ENCODE measurements around the gene SEBOX.

Gene SEBOX

DNA sequence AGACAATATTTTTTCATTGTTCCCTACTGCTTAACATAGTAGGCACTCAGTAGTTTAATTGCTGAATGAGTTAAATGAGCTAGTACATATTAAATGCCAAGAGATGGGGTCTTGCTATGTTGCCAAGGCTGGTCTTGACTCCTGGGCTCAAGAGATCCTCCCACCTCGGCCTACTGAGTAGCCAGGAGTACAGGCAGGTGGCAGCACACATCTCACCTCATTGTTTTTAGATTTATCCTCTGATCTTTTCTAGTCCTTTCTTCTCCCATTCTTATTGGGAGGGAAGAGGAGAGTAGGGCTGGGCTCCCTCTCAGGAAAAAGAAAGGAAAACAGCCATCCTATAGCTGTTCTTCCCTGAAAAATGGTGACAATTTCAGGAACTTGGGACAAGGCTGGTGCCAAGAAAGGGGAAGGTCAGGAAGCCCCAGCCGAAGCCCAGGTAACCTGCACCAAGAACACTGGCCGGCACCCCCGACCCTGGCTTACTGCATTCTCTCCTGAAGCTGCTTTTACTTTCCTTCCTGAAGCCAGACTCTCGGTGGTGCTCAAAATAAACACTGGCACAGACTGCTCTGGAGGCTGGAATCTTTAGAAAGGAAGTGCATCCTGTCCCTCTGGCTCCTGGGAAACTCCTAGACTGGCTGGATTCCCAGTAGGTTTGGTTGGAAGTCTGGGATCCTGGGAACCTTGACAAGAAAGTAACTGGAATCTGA, 26.8 kb downstream of the SEBOX start:
- DNase-seq = peak; percentile 33

DNA sequence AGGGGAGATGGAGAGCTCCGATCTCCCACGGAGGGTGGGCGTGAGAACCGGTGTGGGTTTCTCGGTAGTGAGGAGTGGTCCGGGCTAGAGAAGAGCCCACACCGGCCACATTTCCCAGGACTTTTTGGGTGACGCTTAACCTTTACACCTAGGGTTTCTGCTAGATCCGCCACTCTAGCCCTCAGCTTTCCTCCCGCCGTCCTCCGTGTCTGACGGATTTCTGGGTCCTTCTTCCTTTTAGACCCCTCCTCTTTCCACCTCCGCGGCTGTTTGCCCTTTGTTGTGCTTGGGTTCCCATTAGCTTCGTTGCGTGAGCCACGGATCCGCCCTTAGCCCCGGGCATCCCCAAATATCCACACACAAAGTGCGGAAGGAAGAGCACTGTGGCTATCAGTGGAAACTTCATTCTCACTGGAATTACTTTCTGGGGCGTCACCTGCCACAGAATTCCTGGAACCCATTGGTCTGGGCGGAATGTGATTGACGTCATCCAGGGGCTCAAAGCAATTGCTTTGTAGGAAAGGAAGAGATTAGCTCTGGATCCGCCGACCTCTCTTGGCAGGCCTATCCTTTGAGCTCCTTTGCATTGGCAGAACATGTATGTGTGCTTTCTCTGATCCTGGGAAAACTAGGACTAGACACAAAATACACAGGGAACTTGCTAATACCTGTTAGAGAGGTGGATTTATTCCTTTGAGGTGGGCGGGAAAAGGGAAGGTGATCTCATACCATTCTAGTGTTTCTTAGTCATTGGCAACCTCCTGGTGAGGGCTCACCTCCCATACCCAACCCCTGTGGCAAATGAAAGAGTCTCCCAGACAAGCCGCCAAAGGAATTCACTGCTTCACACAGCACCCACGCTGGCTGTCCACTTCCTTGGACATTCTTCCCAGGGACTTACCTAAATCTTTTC, 28.8 kb downstream of the SEBOX start:
- DNase-seq = peak; percentile 72

DNA sequence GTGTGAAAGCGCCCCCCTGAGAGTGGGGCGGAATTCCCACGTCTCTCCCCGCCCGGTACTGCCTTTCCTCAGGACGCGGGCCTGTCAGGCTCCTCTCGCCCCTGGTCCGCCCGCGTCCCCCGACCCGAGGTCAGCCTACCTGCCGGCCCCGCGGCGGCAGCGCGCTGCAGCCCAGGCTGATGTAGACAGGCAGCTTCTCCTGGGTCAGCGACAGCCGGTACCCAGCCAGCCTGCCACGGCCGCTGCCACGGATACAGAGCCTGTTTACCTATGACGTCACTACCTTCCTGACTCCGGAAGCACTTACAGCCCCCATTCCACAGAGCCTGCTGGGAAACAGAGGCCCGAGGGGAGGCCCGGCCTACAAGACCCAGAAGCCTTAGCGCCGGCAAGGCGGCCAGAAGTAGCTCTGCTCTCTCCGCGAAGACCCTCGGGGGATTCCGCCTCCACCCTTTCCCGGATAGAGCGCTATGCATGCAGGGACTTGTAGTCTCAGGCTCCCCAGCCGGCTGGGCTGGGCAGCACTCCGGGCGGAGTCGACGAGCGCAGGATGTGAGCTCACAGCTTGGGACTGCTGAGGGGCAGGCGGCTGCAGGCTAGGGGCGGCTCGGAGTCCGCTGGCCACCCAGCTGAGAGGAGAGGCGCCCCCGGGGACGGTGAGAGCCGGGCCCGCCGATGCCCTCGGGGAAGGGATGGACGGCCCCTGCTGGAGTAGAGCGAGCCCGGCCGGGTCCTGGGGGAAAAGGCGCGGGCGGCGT, 29.6 kb downstream of the SEBOX start, which contains the start of the genes IFT20 and TNFAIP1:
TSS of gene IFT20 (minus strand) at position 272 of the 758 bp plus-strand sequence. CDS start 3,487 bp downstream, outside the sequence.
TSS of gene TNFAIP1 (plus strand) at position 561 of the 758 bp plus-strand sequence. CDS start 3,761 bp downstream, outside the sequence.
- DNase-seq = peak; percentile 99

DNA sequence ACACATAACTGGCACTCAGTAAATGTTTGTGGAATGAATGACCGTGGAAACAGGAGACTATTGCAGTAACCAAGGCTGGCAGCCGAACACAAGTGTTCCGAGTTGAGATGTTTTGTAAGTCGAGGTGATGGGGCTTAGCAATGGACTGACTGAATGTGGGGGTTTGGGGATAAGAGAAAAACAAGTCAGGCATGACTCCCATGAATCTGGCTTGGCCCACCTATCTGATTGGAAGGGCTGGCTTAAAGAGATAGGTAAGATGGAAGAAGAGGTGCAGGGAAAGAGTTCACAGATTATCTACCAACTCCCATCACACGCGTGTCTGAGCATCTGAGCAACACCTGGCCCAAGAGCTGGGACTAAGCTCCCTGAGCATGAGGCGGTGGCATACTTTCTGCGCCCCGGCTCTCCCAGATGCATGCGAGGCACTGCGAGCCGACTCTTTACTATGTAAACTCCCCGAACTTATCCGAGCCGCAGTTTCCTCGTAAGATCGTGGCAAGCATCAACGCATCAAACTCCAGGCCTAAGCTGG, 30.3 kb downstream of the SEBOX start:
- DNase-seq = no peak

DNA sequence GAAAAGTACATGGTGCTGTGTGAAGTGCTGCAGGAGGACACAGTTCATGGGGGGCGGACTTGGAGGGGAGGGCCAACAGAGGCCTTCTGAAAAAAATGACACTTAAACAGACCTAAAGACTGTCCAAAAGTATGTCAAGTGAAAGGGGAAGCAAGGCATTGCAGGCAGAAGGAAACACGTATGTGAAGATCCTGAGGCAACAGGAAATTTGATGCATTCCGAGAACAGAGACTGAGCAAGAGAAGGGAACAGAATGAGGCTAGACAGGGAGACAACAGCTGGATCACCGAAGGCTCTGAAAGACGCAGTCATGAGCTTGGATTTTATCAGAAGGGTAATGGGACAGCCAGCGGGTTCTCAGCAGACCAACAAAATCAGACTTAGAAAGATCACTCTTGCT, 30.8 kb downstream of the SEBOX start:
- no peak for DNase-seq

DNA sequence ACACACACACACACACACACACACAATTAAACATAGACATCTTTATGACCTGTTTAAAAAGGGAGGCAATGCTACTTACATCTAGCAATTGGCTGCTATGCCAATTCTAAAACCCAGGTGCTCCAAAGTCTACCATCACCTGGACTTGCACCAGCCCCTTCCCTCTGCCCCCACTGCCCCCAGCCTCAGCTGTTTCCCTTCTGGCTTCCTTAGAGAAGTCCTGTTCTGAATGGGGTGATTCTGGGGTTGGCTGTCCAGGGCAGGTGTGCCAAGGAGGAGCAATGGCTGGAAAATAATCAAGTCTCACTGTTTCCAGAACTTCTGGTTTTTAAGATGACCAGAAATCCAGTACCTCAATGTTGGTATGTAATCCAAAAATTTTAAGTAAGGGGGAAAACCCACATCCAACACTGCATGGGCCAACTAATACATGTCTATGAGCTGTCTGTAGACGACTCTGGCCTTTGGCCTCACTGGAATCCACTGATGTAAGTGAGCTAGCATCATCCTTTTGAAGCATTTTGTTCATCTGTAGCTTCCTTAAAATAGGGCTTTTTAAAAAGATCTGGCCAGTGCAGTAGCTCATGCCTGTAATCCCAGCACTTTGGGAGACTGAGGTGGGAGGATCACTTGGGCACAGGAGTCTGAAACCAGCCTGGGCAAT, 31.8 kb downstream of the SEBOX start:
- peak; percentile 57 for DNase-seq

DNA sequence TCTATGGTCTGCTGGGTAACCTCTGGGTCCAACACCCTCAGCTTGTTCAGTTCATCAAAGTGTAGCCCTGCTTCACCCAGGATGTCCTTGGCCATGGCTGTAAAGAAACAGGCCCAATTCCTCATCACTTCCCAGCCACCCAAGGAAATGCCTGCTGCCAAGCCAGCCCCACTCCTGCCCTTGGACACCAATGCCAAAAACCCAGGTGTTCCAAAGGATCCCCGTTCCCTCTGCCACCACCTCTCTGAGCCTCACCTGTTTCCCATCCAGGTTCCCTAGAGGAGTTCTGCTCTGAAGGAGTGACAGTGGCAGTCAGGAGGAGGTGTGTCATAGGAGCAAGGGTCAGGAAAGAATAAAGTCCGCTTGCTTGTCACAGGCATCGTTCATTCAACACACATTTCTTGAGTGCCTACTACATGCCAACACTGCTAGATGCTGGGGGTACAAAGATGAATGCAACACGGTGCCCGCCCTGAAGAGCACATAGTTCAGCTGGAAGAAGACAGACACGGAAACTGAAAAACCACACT, 33.0 kb downstream of the SEBOX start:
- DNase-seq = peak; percentile 22

DNA sequence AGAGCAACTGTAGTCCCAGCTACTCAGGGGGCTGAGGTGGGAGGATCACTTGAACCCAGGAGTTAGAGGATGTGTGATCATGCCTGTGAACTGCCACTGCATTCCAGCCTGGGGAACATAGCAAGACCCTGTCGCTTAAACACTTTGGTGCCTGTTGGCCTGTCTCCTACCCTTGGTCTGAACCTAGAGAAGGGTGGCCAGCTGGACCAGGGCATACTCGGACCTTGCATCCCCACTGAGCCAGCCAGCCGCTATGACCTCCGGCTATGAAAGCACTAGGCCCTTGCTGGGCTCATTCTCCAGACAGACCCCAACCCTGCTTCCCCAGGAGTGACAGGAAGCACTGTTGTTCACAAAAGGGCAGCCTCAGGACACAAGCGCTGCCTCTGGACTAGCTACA, 34.3 kb downstream of the SEBOX start:
- no peak for DNase-seq

DNA sequence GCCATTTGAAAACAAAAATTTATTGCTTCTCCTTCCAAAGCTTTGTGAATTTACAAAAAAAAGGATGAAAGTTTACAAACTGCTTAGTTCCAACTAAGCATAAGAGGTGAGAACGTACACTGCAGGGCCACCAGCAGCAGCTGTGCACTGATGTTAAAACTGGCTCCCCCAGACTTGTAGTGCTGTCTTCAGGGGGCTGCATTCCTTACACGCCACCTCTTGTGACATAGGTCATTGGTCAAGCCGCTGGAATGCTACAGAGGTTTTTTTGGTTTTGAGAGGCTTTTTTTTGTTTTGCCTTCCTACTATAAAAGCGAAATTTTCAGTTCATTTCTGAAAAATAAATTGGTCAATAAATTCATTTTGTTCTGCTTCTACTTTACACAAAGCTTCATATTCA, 36.7 kb downstream of the SEBOX start:
- no peak for DNase-seq

DNA sequence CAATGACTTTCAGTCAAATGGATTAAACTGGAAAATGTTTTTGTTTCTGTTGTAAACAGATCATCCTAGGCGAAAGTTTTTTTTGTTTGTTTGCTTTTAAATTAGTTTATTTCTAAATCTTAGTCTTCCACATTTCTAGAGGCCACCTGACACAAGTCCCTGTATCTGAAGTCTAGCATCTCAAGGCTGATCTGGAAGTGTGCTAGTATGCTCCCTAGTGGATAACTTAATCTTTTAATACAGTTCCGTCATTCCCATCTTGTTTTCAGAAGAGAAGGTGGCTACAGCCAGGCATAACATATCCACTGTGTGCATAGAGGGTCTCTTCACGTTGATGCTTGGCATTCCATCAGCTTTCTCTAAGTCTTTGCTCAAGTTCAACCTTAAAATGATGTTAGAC, 37.3 kb downstream of the SEBOX start:
- no peak for DNase-seq

DNA sequence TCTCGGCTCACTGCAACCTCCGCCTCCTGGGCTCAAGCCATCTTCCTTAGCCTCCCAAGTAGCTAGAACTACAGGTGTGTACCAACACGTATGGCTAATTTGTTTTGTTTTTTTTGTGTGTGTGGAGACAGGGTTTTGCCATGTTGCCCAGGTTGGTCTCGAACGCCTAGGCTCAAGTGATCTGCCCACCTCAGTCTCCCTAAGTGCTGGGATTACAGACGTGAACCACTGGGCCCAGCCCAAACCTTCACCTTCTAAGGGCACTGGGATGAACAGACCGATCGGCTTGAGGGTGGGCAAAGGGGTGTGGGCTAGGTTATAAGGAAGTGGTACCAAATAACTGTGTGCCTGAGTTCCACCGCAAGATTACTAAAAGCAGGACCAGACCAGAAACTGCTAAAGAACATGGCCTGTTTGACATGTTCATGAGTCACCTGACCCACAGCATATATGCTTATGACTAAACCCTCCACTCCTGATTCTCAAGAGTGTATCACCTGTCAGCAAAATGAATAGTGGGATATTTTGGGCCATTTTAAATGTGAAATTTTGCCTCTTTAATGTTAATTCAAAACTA, 37.9 kb downstream of the SEBOX start:
- DNase-seq = no peak

DNA sequence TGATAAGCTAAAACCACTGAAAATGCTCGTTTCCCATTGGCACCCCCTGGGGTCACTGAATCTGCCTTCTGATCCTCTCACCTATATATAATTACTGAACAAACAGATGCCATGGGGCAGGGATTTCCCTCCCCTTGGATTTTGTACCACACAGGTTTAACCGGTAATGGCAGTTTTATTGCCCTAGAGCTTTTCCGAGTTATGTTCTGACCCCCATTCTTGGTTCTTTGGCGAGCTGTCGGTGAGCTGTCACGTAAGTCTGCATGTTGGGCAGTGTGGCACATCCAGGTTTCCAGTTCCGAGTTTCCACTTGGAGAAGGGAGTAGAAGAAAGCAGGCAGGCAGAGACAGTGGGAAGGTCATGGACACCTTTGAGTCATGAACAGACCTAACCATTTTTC, 38.9 kb downstream of the SEBOX start:
- DNase-seq = no peak

DNA sequence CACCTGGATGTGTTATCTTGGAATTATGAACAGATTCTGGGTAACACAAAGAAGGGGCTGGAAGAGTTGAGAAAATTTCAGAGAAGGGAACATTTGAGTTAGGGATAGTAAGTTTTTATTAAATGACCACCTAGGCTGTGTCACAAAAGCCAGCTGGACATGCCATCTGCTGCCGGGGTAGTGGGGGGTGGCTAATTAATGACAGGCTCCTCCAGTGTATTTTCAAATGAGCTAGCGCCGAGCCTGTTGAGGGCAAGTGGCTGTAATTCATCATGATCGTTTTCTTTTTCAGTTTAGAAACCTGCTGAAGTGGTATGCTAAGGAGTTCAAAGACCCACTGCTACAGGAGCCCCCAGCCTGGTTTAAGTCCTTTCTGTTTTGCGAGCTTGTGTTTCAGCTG, 39.8 kb downstream of the SEBOX start:
- no peak for DNase-seq

DNA sequence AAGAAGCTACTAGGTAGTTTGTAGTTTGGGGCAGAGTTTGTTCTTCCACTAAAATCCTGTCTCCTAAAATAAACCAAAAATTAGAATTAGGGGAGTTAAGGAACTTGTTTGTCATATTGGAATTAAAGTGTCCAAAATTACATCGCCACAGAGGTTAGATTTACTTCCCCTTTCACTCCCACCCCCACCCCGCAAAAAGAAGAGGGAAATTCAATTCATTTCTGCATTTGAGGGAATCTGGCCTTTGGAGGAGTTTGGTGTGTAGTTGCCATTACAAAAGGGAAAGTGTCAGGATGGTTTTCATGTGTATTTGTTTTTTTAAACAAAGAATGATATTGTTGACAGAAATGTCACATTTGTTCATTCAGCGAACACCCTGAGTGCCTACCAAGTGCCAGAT, 40.2 kb downstream of the SEBOX start:
- DNase-seq = no peak

DNA sequence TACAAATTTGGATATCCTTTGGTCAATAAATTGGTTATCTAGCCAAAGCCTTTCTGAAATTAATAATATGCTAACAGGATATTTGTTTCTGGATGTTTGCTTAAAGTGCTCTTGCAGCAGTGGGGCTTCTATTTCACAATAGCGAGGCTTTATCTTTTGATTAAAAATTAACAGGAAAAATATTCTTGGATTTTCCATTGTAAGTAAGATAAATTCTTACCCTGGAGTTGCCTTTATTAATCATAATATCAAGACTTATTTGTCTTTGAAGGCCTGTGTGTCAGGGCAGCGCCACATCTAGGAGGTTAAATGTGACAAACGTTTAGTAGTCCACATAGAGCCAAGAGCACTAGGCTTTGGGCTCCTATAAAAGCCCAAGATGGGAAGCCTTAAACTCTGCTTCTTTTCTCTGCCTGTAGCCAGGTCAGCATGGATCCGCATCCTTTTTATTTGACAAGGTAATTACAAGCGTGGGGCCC, 40.7 kb downstream of the SEBOX start:
- no peak for DNase-seq

DNA sequence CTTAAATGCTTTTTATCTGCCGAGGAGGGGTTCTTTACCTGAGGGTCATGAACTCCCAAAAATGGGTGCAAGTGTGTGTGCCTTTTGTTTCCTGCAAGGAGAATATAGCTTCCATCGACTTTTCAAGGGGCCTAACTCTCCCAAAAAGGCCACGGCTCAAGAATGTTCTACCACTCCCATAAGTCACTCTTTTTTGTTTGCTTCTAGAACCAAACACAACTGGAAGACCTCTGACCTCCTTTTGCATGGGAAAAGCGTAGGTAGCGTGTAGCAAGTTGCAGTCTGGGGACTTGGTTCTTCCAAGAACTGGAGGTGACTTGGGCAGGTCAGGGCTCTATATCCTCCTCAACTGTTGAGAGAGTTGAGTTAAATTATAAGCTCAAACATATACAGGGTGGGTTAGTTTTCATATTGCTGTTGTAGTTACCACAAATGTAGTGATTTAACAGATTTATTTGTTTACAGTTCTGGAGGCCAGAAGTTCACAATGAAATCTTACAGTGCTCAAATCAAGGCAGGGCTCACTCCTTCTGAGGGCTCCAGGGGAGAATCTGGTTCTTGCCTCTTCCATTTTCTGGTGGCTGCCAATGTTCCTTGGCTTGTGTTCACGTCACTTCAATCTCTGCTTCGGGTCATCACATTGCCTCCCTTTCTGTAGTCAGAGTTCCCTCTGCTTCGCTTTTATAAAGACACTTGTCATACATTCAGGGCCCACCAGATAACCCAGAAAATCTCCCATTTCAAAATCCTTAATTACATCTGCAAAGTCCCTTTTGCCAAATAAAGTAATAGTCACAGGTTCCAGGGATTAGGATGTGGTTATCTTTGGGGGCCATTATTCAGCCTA, 44.6 kb downstream of the SEBOX start:
- DNase-seq = no peak

DNA sequence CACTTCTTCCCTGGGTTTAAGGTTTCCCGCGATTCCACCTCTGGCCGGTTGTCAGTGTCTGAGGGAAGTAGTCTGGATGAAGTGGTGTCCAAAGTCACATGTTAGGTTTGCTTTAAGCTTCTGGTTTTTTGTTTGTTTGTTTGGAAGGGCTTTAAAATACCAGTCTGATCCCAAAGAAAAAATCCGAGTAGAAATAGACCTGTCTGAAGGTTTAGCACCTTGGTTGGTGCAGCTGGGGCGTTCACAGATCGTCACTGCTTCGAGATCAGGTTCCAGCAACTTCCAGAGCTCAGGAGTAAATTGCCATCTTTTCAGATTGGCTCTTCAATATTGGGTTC, 45.4 kb downstream of the SEBOX start:
- no peak for DNase-seq

DNA sequence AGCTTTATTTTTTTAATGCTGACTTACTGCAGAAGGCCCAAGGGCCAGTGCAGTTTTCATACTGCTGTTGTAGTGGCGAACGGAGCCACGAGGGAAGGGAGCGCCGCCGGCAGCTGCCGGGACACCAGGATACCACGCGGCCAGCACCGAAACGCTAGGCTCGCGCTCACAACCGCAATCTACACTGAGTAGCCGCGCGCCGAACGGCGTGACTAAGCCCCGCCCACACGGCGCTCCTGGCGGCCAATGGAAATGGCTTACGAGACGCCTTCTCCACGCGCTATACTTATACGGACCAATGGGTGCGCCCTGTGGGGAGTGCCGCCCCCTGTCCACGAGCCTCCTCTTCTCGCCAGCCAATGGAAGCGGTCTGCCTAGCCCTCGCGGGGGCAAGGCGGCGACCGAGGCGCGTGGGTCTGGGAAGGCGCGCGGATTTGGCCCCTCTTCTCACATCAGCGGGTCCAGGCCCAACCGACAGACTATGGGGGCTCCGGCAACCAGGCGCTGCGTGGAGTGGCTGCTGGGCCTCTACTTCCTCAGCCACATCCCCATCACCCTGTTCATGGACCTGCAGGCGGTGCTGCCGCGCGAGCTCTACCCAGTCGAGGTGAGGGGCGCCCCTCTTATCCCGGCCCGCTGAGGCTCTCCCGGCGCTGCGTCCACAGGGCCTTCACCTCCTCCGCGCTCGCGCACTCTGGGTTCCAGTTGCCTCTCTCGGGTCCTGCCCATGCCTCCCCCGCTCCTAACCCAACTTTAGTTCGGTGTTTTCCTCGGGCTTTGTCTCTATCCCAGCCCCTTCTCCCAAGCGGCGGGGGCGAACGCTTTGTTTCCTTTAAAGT, 46.0 kb downstream of the SEBOX start, which contains the start of gene TMEM97:
TSS of gene TMEM97 (plus strand) at position 442 of the 839 bp plus-strand sequence. CDS start at position 482, 40 bp downstream.
- peak; percentile 98 for DNase-seq

DNA sequence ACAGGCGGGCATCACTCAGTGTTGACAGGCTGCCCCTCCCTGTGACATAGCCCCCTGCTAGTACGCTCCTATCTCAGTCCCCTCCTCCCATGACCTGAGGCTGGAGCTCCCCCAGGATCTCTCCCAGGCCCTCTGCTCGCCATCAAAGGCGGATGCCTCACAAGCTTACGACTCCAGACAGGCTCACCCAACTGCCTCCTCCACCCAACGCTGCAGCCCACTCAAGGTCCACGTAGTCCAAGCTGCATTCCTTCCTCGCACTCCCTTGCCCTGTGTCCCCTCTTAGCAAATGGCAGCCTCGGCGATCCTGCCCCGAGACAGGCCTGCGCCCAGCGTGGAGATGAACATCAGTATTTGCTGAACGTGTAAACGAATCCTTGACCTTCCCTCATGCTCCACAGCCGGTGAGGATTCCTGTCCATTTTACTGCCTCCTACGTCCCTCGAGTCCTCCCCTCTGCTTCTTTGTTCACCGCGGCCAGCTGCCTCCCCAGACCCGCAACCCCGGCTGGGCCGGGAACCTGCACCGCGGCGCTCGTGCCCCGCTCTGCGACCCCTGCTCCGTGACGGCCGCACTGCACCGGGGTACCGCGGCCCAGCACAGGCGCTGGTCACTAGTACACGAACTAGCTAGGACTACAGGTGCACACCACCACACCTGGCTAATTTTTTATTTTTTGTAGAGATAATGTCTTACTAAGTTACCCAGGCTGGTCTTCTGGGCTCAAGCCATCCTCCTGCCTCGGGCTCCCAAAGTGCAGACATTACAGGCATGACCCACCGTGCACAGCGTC, 46.8 kb downstream of the SEBOX start:
- no peak for DNase-seq

All from activated effector memory CD4-positive, alpha-beta T cell treated with anti-CD3 and anti-CD28 coated beads, Interleukin-2, amount 50 U/mL, for 16 hours (primary cell).